HCT116 (cell line): ENCODE data around the gene TAGLN2. TPM values are rescaled to one million over a fixed set of nuclear protein-coding genes. Genes with fewer than 3 reads are reported as not detected.

ENCODE experiments used
- ATAC-seq: fragments of 200-7000 bp; cut with Tn5 transposase; 2 replicates; pipeline ENCODE4 v1.9.1; 2020; ENCODE audit warnings: mild to moderate bottlenecking, moderate library complexity
- BruUV-seq: library from RNA; stranded (reverse); fragments of 400-500 nt; replicated peaks from 2 replicates; lab custom pipeline; 2021; lab: Mats Ljungman, UMichigan
- CTCF ChIA-PET: fragments of 300-600 bp; sonication (Branson Sonifier 250); formaldehyde crosslinking; loops from one replicate; lab custom pipeline; 2021; ENCODE audit warnings: antibody characterized with exemption; lab: Charles Lee
- POLR2A ChIA-PET: fragments of 300-600, 350-600 bp; sonication (Branson Sonifier 250); formaldehyde crosslinking; loops from one replicate; lab custom pipeline; 2021; ENCODE audit warnings: antibody characterized with exemption; lab: Charles Lee
- RAD21 ChIA-PET, 2 experiments: fragments of 300-600 bp; sonication (Branson Sonifier 250); formaldehyde crosslinking; loops; one replicate each; lab custom pipeline; 2023; ENCODE audit warnings: low total read pairs in 2 of 2; ENCODE audit not compliant: uncharacterized antibody in 2 of 2, unreplicated experiment in 2 of 2, low non-redundant PET in 1 of 2; lab: Charles Lee
- DNase-seq: peaks from one replicate; pipeline ENCODE4 v3.0.0-alpha.2; 2010; ENCODE audit warnings: low read depth, low spot score
- H2AFZ ChIP-seq: fragments of 200-600 bp; shearing (Covaris generic), sonication (generic); 2 replicates; pipeline ENCODE4 v1.6.1; 2017; ENCODE audit warnings: low read depth, mixed run types, mixed read lengths, antibody characterized with exemption, low read length; ENCODE audit not compliant: poor library complexity, severe bottlenecking
- H3K27ac ChIP-seq: 2 replicates; pipeline ENCODE4 v1.5.1; 2012; ENCODE audit warnings: low read depth, low read length
- H3K27me3 ChIP-seq: fragments of 200-600 bp; sonication (generic); 2 replicates; pipeline ENCODE4 v1.6.1; 2016; ENCODE audit warnings: mixed run types, low read length, mixed read lengths; ENCODE audit not compliant: insufficient read depth
- H3K36me3 ChIP-seq, 2 experiments: fragments of 200-500 bp in 1 of 2; fragments of 200-600 bp in 1 of 2; sonication (Bioruptor generic) in 1 of 2; sonication (generic) in 1 of 2; 2 replicates each; pipeline versions ENCODE4 v1.5.1 to v1.6.1; 2014 to 2016; ENCODE audit warnings: low read length in 2 of 2, inconsistent platforms in 1 of 2, mixed read lengths in 1 of 2, mixed run types in 1 of 2; ENCODE audit not compliant: insufficient read depth in 2 of 2, control insufficient read depth in 1 of 2
- H3K4me1 ChIP-seq, 2 experiments: fragments of 200-600 bp in 1 of 2; sonication (generic) in 1 of 2; 2 replicates each; pipeline versions ENCODE4 v1.5.1 to v1.6.1; 2012 to 2017; ENCODE audit warnings: low read length in 2 of 2, inconsistent platforms in 1 of 2, mild to moderate bottlenecking in 1 of 2, mixed read lengths in 1 of 2, mixed run types in 1 of 2, moderate library complexity in 1 of 2; ENCODE audit not compliant: insufficient read depth in 2 of 2, control insufficient read depth in 1 of 2
- H3K4me2 ChIP-seq: fragments of 200-600 bp; sonication (generic); 2 replicates; pipeline ENCODE4 v1.6.1; 2017; ENCODE audit warnings: mixed run types, low read length, mixed read lengths
- H3K4me3 ChIP-seq, 2 experiments: fragments of 200-600 bp in 1 of 2; sonication (generic) in 1 of 2; replicated peaks in 1 of 2; 2 replicates each; pipeline ENCODE4 v1.5.1; 2011 to 2016; ENCODE audit warnings: low read length in 2 of 2, control low read depth in 1 of 2, low read depth in 1 of 2, mild to moderate bottlenecking in 1 of 2, mixed read lengths in 1 of 2, mixed run types in 1 of 2
- H3K79me2 ChIP-seq: fragments of 200-600 bp; sonication (generic); 2 replicates; pipeline ENCODE4 v1.6.1; 2017; ENCODE audit warnings: mild to moderate bottlenecking, mixed run types, low read length, moderate library complexity, mixed read lengths; ENCODE audit not compliant: insufficient read depth
- H3K9ac ChIP-seq: fragments of 200-600 bp; sonication (generic); 2 replicates; pipeline ENCODE4 v1.6.1; 2016; ENCODE audit warnings: low read length, mixed read lengths
- H3K9me2 ChIP-seq: fragments of 200-600 bp; sonication (generic), shearing (Covaris generic); 2 replicates; pipeline ENCODE4 v1.6.1; 2017; ENCODE audit warnings: mixed run types, mild to moderate bottlenecking, moderate library complexity; ENCODE audit not compliant: insufficient read depth
- H3K9me3 ChIP-seq, 2 experiments: fragments of 200-500 bp in 1 of 2; fragments of 200-600 bp in 1 of 2; sonication (Bioruptor generic) in 1 of 2; sonication (generic) in 1 of 2; 2 replicates each; pipeline ENCODE4 v1.6.1; 2014 to 2017; ENCODE audit warnings: low read length in 2 of 2, mixed read lengths in 2 of 2, inconsistent platforms in 1 of 2, low read depth in 1 of 2, mild to moderate bottlenecking in 1 of 2, mixed run types in 1 of 2, moderate library complexity in 1 of 2; ENCODE audit not compliant: control insufficient read depth in 1 of 2, insufficient read depth in 1 of 2
- H4K20me1 ChIP-seq: fragments of 200-600 bp; sonication (generic), shearing (Covaris generic); 2 replicates; pipeline ENCODE4 v1.6.1; 2017; ENCODE audit warnings: mixed run types, mild to moderate bottlenecking, moderate library complexity; ENCODE audit not compliant: insufficient read depth
- CBX3 ChIP-seq: IDR thresholded peaks from 2 replicates; pipeline ENCODE4 v1.6.1; 2012; ENCODE audit warnings: low read depth
- CEBPB ChIP-seq: IDR thresholded peaks from 2 replicates; pipeline ENCODE4 v1.6.1; 2012; ENCODE audit warnings: low read depth
- CTCF ChIP-seq, 3 experiments: fragments of 200-600 bp in 1 of 3; sonication (generic) in 1 of 3; IDR thresholded peaks in 2 of 3; conservative IDR thresholded peaks in 1 of 3; 2 replicates each; pipeline ENCODE4 v1.5.1; 2012 to 2017; ENCODE audit warnings: low read depth in 2 of 3, low read length in 2 of 3, antibody characterized with exemption in 1 of 3, borderline replicate concordance in 1 of 3, control low read depth in 1 of 3, mild to moderate bottlenecking in 1 of 3, mixed read lengths in 1 of 3, mixed run types in 1 of 3, moderate library complexity in 1 of 3; ENCODE audit not compliant: insufficient read depth in 1 of 3
- ELF1 ChIP-seq: IDR thresholded peaks from 2 replicates; pipeline ENCODE4 v1.6.1; 2012; ENCODE audit warnings: low read depth, borderline replicate concordance
- EZH2 ChIP-seq: fragments of 200-600 bp; sonication (generic); IDR thresholded peaks from 2 replicates; pipeline ENCODE4 v1.6.1; 2017; ENCODE audit warnings: antibody characterized with exemption, mixed run types
- EZH2phosphoT487 ChIP-seq: fragments of 200-600 bp; IDR thresholded peaks from 2 replicates; pipeline ENCODE4 v1.6.1; 2018; ENCODE audit warnings: antibody characterized with exemption, borderline replicate concordance
- POLR2A ChIP-seq: IDR thresholded peaks from 2 replicates; pipeline ENCODE4 v1.7.0; 2011; ENCODE audit warnings: borderline replicate concordance; ENCODE audit not compliant: insufficient read depth, insufficient read length; ENCODE audit errors: extremely low read depth
- RAD21 ChIP-seq: IDR thresholded peaks from 2 replicates; pipeline ENCODE4 v1.6.1; 2012; ENCODE audit warnings: low read depth, mild to moderate bottlenecking
- REST ChIP-seq: IDR thresholded peaks from 2 replicates; pipeline ENCODE4 v1.6.1; 2012; ENCODE audit warnings: low read depth
- SIN3A ChIP-seq: IDR thresholded peaks from 2 replicates; pipeline ENCODE4 v1.6.1; 2012; ENCODE audit warnings: low read depth
- intact Hi-C: fragments of 100-400 bp; cut with micrococcal nuclease; formaldehyde crosslinking; loops from 2 replicates; pipeline ENCODE4 v1.10.0; 2022
- total RNA-seq: library from RNA; stranded (reverse); gene quantifications from one replicate; pipeline ENCODE4 v1.2.1, GENCODE V29; 2021; ENCODE audit not compliant: unreplicated experiment
- TF ChIP-seq, protein P1 (sequence below): IDR thresholded peaks from 2 replicates; pipeline ENCODE4 v1.6.1; 2011; ENCODE audit warnings: mild to moderate bottlenecking, low read length, moderate library complexity; ENCODE audit not compliant: insufficient replicate concordance; ENCODE audit errors: extremely low read depth

Gene TAGLN2
- total RNA-seq, 1 experiment from 2014 or later = 127 TPM

DNA sequence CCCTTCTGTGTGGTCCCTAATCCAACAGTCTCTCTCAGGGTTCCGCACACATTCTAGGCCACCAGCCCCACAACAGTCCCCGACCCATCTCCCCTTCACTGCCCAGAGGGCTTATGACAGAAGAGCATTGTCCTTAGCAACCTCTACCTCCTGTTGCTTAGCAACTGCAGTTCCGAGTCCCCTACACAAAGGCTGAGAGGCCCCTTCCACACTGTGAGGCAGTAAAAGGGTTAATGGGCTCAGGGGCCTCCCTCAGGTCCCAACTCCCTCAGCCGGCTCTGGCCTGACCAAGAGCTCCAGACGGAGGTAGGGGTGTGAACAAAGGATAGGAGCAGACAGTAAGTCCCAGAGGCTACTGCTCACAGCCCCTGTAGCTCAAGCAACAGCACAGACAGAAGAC lies 15.8 kb upstream of the TAGLN2 start:
- no peaks in the 10 kb centered on the region for H4K20me1 ChIP-seq
- DNase-seq = no peak
- no peaks in the 10 kb centered on the region for H3K79me2 ChIP-seq
- intact Hi-C loops = no loop called here
- no TSS peak for BruUV-seq
- CTCF ChIA-PET = interaction anchor here (10.1 kb wide), 1 partner anchor 65 kb away, joined by 170 read pairs; no protein-coding TSS in a partner anchor
- H3K27ac ChIP-seq = no peak overlapping the region
- H3K9ac ChIP-seq = no peak overlapping the region
- RAD21 ChIA-PET = interaction anchor here in 1 of 2 experiments (1.0 kb wide), 1 partner anchor 67 kb away, joined by 3 read pairs; no protein-coding TSS in a partner anchor
- no peaks in the 10 kb centered on the region for H3K9me2 ChIP-seq
- TF ChIP-seq CEBPB (no peak), CBX3 (no peak), ELF1 (no peak), RAD21 (no peak), EZH2 (no peak), CTCF (IDR thresholded peaks at IDR 0.05 in 2 of 3, conservative IDR thresholded peaks at IDR 0.05 in 1 of 3; ENCODE audit: borderline replicate concordance in 1 of 3, insufficient read depth in 1 of 3, low read depth in 2 of 3, low read length in 2 of 3) (no peak), EZH2phosphoT487 (no peak), SIN3A (no peak), REST (no peak), POLR2A (no peak)
- TF ChIP-seq, protein P1, sequence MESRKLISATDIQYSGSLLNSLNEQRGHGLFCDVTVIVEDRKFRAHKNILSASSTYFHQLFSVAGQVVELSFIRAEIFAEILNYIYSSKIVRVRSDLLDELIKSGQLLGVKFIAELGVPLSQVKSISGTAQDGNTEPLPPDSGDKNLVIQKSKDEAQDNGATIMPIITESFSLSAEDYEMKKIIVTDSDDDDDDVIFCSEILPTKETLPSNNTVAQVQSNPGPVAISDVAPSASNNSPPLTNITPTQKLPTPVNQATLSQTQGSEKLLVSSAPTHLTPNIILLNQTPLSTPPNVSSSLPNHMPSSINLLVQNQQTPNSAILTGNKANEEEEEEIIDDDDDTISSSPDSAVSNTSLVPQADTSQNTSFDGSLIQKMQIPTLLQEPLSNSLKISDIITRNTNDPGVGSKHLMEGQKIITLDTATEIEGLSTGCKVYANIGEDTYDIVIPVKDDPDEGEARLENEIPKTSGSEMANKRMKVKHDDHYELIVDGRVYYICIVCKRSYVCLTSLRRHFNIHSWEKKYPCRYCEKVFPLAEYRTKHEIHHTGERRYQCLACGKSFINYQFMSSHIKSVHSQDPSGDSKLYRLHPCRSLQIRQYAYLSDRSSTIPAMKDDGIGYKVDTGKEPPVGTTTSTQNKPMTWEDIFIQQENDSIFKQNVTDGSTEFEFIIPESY = no peak
- H3K4me1 ChIP-seq = peaks cover 7 to 30% of the 10 kb centered on the region in 2 experiments
- H2AFZ ChIP-seq = no peak overlapping the region
- H3K4me2 ChIP-seq = no peak overlapping the region
- H3K27me3 ChIP-seq = no peaks in the 10 kb centered on the region
- POLR2A ChIA-PET = no interaction called here
- H3K36me3 ChIP-seq = no peaks in the 10 kb centered on the region
- no peak overlapping the region for H3K4me3 ChIP-seq
- H3K9me3 ChIP-seq = no peaks in the 10 kb centered on the region
- no peak for ATAC-seq
